ENCODE measurements around the gene NME7.
"Not testable (repeated sequence)": the region's sequence is repeated elsewhere in the genome, so short reads cannot be mapped to it uniquely, and the experiment has no call there.

The NME7 gene

DNA sequence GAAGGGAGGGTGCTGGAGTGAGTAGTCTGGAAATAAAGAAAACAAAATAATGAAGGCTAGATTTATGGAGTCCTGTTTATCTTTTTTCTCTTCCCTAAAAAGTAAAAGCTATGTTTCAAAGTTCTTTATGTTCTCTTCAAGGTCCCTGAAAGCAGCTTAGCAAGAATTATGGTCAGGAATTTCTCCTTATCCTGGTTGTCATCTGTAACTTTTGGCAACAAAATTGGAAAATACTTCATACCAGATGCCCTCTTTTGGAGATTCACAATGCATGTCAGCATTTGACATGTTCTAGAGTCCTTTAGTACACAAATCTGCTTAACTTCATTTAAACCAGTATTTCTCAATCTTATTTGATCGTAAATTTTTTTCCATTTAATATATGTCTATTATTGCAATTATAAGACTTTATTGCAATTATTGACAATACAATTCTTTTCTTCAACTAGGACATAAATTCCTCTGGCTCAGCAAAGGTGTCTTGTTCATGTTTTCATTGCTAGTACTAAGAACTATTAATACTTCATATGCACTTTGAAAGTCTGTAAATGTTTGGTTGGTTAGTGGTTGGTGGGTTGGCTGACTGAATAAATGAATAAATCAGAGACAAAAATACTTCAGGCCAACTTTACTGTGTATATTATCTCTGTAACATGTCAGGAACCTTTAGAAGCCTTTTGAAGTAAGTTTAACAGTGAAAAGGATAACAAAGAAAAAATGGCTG lies 159.6 kb downstream of the NME7 start:
- DNase-seq: no peak

DNA sequence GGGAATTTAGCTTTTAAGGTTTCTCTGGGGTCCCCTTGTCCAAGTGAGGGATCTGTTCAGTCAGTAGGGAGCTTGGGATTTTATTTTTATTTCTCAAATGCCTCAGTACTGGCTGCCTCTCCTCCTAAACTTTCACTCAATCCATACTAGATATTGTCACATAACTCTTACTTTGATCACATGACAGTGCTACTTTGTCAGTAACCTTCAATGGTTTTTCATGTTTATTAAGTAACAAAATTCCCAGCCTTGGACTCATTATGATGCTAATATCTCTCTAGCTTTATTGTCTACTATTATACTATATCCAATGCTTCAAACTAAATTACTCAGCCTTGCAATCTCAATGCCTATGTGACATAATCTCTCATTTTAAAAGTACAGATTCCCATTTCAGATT lies 163.4 kb downstream of the NME7 start:
- no peak for DNase-seq

DNA sequence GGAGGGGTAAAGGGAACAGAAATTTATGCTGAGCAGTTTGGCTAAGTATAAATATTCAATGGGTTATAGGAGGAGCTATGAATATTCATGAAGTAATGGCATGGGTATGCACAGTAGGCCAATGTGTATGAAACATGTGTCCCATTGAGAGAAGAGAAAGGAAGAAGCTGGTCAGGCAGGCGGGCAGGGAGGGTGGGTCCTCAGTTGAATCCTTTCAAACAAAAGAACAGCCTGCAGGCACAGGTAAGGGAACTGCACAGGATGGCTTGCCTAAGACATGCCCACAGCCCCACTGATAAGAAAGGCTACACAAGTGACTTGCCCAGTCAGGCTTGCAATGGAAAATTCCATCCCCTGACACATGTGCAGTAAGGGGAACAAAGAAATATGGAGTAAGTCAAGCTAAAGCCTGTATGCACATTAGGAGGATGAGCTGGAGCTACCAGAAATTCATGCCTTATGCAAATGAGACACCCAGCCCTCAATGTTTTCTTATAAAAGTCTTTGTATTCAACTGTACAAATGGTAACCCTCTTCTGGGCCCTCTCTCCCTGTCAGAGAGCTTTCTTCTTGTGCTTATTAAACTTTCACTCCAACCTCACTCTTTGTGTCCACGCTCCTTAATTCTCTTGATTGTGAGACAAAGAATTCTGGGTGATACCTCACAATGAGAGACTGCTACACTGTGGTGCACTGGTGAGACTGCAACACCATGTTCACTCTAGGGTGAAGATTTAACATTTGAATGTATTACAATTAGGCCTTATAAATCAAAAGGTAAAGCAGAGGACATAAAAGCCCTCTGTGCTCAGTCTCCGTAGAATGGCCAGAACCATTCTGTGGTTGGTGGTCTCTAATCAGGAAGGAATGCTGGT lies 164.6 kb downstream of the NME7 start:
- no peak for DNase-seq

DNA sequence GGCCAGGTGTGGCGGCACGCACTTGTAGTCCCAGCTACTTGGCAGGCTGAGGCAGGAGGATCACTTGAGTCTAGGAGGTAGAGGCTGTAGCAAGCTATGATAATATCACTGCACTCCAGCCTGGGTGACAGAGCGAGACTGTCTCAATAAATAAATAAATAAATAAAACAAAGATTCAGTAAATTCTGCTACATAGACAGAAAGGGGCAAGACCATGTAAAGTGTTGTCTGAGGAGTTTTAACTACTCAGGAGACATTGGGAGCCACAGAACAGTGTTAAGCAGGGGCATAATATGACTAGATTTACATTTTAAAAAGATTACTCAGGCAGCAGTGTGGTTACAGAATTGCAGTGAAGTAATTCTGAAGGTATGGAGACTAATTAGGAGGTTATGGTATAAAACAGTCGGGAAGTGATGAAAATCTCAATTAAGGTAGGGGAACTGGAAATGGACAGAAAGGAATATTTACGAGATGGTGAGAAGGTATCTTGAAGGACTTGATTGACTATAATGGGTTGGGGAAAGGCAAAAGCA lies 166.4 kb downstream of the NME7 start:
- DNase-seq: no peak

DNA sequence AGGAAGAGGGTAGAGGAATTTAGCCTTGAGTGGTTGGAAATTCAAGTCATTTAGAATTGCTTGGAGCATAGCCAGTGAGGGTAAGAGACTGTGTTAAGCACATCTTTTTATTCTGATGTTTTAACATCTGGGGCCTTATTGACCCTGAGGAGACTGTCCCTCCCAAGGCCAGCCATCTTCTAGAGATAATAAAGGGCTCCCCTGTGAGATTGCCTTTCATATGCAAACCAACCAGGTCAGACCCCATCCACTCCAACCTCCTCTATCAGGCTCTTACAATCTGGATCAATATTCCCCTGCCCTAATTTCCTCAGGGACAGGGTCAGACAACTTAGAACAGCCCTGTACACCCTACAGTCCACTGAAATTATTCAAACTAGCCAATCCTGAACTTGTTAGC lies 167.3 kb downstream of the NME7 start:
- no peak for DNase-seq

DNA sequence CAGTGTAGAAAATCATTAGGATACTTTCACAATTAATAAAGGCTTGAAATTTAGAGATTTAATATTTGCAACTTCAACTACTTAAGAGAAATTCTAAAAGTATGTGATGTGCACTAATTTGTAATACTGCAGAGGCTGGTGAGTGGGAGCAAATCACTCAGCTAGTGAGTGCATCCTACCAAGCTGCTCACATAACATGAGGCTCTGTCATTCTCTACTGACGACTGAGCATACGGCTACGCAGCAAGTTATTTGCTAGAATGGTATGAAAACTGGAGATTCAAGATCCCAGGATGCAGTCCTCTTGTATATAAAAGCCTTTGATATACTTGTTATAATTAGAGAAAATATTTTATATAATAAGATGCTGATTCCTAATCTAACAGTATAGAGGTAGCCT lies 171.0 kb downstream of the NME7 start:
- DNase-seq: no peak

DNA sequence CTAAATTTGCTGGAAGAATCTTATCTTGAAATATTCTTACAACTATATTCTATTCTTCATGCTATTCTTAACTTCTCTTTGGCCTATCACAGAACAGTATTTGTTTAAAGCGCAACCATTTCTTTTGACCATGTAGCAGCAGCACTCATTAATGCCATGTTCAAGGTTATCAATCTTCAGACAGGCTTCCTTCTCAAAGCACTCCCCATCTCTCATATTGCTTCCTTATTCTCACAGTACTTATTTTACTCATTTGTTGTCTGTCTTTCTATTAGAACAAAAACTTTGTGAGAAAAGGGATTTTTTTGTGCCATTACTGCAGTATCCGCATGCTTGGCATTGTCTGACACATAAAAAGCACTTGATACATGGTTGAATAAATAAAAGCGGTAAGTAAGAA lies 171.4 kb downstream of the NME7 start:
- DNase-seq: no peak

DNA sequence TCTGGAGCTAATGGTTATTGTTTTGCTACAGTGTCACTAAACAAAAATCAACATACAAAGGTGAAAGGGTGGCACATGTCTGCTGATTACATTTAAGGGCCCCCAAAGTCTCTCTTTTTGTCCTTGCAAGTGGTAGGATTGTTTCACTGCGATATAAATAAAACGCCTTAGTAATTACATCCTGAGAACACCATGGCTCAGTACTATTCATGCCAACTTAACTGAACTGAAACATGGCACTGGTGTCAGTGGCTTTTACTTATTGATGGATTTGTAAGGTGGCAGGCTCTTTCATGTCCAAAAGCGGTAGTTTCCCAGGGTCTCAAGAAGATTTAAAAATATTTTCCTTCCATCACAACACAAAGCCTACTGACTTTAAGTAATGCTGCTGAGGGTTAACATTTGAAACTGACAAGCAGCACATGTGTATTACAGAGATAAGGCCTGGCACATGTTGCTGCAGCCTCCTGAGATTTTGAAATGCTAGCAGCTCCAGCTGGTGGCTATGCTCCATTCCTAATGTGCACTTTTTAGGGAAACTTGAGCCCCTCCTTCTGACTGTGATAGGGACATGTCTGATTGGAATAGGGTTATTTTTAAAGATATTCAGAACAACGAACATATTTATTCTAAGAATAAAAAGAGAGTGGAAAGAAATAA lies 174.3 kb downstream of the NME7 start:
- no peak for DNase-seq

DNA sequence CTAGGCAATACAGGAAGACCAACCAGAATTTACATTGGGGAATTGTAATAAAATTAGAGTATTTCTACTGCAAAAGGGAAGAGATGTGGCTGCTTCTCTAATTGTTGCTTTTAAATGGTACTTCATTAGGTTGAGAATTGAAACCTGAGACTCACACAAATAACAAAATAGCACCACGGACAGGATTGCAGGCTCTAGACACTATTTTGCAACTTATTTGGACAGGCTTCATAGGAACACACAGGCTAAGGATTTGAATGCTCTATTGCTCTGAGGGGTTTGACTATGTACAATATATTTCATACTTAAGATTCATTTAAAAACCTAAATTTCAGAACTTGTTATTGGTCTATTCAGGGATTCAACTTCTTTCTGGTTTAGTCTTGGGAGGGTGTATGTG lies 181.5 kb downstream of the NME7 start:
- no peak for DNase-seq

DNA sequence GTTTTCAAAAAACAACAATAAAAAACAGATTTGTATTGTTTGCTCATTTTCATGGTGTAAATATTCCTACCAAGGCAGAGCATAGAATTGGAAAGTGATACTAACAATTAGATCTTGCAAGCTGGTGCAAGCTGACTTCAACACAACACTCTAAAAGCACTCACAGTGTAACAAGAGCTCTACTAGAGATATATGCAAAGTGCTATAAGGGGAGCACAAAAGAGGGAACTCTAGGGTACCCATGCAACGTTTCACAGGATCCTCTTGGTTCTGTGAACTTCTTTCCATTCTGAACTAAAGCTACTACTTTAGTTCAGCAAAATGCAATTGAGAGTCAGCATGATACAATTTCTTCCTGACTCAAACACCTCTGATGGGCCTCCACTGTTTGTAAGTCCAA lies 182.8 kb downstream of the NME7 start:
- DNase-seq: no peak

DNA sequence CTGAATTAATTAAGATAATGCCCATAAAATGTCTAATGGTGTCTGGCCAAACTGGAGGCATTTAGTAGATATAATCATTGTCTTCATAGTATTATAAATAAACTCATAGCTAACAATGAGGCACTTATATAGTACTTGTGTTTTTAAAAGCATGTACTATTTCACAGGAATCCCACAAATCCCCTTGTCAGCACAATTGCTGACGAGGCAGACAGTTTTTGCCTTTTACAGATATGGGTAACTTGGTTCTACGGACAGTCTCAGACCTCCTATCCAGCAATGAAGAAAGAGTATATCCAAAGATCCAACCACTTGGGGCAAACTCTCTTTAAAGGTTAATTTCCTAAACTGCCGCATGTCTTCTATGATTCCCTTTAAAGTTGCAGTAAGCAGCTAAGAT lies 187.4 kb downstream of the NME7 start:
- DNase-seq: no peak

DNA sequence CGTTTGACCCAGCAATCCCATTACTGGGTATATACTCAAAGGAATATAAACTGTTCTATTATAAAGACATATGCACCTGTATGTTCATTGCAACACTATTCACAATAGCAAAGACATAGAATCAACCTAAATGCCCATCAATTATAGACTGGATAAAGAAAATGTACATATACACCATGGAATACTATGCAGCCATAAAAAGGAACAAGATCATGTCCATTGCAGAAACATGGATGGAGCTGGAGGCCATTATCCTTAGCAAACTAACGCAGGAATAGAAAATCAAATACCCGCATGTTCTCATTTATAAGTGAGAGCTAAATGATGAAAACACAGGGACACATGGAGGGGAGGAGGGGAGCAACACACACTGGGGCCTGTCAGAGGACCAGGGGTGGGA lies 188.2 kb downstream of the NME7 start:
- not testable (repeated sequence) for DNase-seq

DNA sequence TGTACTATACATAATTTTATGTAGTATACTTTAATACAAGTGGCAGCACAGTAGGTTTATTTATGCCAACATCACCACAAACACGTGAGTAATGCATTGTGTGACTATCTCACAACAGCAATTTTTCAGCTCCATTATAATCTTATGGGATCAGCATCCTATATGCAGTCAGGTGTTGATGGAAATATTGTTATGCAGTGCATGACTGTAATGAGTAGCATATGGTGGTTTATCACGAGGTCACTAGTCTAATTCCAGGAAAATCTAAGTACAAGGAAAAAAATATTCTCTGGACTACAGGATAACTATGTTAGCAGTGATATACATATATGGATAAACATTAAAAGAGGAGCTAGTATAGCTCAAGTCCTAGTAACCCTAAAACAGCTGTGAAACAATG lies 192.1 kb downstream of the NME7 start:
- no peak for DNase-seq

DNA sequence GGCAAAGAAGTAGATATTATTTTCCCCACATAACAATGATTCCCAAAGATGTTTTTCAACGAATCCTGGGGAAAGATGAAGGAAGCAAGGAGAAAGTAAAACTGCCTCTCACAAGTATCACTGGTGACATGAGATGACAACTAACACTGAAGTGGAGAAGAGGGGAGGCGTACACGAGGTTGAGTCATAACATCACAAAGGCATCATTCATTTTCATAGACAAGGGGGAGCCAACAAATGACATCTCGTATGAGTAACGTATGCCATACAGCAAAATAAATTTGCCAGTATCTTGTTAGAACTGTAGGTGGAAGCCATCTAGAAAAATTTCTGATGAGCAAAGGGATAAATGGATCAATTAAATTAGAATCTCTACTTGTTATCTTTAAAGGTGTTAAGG lies 204.5 kb downstream of the NME7 start:
- DNase-seq: no peak

DNA sequence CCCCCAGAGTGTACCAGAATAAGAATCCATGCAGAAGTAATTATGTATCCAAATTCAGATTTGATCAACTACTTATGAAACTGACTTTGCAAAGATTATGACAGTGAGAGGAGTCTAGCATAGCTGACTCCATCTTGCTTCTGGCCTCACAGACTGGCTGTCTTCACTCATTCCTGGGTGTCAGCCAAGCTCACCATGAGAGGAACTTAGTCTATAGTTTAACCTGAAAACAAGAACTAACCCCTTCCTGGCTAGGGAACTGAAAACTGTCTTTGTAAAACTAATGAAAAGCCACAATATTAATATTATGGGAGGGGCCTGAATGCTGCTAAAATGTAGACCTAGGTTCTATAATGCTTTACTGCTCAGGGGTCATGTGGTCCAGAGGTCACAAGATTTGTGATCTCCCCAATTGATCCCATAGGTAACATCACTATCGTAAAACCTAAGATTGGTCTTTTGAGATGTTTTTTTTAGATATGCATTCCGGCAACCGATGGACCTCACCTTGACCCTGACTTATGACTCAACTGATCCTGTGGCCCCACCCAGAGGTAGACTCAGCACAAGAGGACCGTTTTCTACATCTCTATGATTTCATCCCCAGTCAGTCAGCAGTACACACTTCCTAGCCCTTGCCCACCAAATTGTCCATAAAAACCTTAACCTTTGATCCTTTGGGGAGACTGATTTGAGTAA lies 206.0 kb downstream of the NME7 start:
- no peak for DNase-seq

DNA sequence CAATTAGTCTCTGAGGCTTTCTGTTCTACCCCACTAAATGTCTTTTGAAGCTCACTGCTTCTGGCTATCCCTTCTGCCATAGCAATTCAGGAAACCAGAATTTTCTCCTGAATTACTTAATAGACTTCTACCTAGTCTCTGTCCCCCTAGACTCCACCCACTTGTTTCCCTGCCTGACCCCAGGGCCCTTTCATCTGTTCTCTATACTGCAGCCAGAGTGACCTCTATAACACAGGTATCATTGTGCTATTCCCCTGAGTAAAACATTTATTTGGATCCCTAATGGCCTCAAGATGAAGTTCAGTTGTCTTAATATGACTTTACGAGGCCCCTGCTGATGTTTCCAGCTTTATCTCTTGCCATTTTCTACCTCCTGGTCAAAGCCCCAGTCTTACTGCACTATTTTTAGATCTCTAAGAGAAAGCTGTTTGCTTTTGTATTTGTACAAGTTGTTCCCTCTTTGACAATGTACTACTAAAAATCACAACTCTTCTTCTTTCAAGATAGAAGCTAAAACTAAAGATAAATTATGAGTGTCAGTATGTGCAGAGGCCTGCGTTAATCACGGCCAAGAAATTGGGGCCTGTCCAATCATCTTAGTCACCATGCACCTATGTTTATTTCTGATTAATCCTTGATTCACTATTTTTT lies 206.6 kb downstream of the NME7 start:
- DNase-seq: no peak

DNA sequence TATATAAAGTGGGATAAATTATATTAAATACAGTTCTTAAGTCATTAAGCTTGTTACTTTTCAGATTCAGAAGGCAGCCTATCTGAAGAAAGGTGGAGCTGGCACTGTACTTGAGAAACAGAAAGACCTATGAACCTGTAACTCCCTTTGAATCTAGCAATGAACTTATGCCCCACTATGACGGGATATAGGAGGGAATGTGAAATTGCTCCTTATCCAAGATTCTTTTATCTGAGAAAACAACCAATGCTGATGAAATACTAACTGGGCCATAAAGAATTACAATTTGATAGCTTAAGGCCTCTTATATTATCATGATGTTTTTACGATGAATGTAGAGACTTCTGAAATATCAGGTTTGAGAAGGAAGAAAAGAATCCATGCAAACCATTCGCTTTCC lies 211.0 kb downstream of the NME7 start:
- DNase-seq: no peak

DNA sequence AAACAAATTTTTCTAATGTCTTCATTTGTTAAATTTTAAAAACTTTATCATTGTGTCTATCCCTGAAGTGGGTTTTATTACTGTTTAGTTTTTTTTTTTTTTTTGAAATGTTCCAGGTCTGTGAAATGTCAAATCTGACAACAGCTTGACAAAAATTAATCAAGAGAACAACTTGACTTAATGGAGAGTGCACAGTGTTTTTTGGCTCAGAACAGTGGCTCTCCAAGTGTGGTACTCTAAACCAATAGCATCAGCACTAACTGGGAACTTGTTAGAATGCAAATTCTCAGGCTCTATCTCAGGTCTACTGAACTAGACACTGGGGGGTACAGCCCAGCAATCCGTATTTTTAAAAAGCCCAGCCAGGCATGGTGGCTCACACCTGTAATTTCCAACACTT lies 211.9 kb downstream of the NME7 start:
- no peak for DNase-seq

DNA sequence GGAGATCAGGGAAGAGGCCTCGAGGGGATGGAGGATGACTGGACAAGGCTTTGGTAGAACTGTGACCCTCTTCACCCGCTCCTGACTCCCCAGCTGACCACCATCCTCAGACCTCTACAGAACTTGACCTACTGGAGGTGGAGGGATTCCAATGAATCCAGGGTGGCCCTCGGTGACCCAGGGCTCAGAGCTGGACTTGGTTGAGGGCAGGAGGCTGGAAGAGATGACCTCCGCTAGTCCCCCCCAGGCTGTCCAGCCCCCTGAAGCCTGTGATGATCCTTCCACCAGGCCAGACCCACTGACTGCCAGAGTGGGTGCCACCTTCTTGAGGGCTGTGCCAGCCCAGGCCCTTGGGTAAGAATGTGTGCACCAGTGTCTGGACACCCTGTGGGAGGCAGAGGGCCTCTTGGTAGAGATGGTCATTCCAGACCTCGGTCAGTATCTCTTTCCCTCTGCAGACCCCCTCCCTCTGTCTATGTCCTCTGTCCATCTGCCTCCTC lies 216.2 kb downstream of the NME7 start:
- DNase-seq: no peak

DNA sequence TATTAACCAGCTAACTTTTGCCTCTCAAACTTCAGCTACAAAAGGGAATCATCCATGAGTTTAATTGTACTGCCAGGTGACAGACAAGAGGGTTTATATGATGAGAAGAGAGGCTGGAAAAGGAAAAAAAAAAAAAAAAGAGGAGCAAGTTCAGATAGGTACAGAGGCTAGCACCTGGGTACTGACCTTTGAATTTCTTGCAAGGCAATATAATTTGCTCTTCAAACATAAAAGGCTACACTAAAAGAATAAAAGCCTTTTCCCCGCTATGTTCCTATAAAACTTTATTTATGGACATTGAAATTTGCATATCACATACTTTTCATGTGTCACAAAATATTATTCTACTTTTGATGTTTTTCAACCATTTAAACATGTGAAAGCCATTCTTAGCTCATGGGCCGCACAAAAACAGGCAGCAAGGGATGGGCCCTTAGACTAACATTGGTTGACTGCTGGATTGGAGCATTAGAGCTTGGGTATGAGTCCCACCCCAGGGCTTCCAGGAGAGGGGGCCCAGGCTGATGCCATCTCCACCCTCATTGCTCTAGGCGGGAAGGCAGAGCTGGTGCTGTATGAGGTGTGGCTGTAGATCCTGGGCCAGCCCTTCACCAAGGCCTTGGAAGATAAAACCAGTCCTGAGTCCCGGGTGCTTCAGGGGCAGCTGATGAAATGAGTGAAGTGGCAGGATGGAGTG lies 216.8 kb downstream of the NME7 start:
- no peak for DNase-seq

DNA sequence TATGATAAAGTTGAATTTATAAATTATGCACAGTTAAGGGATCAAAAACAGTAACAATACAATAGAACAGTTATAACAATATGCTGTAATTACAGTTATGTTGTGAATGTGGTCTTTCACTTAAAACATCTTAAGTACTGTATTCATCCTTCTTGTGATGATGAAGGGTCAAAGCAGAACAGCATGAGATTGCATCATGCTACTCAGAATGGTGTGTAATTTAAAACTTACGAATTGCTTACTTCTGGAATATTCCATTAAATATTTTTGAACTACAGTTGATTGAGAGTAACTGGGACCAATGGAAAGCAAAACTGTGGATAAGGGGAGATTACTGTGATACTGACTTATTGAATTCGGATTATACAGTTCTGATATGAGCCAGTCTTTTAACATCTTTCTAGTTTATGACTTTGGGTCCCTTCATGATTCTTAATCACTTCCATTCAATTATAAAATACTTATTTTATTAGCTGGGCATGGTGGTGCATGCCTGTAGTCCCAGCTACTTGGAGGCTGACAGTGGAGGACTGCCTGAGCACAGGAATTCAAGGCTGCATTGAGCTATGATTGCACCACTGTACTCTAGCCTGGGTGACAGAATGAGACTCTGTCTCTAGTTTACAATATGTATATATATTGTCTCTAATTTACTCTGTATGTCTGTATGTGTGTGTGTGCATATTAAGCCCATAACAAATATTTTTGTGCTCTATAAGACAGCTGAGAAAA lies 217.9 kb downstream of the NME7 start:
- no peak for DNase-seq

Measured in activated effector memory CD4-positive, alpha-beta T cell treated with Interleukin-2 at 50 U/mL for 16 hours (primary cell).